GM21423 (cell line): ENCODE data around the gene SLC16A7.

Source experiments
- ATAC-seq: cut with Tn5 transposase; IDR thresholded peaks from one replicate; pipeline ENCODE4 v1.9.1; 2021; ENCODE audit warnings: mild to moderate bottlenecking, moderate library complexity; ENCODE audit not compliant: unreplicated experiment

Gene SLC16A7

DNA sequence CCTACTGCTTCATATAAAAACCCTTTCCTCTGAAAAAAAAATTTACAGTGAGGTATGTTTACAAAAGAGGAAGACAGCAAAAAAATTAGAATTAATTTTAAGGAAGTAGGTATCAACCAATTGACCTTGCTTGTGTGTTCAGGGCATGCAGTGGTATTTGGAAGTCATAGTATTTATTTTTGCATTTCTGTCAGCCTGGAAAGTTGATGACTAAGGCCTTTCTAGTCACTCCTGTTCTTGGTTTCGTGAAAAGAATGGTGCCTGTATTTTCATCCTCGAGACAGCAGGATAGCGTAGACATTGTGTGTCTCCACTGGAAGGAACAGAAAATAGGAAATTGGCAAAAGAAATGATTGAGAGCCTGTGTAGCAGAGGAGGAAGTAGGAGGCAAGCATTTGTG, 24.5 kb downstream of the SLC16A7 start:
- peak; percentile 31 for ATAC-seq

DNA sequence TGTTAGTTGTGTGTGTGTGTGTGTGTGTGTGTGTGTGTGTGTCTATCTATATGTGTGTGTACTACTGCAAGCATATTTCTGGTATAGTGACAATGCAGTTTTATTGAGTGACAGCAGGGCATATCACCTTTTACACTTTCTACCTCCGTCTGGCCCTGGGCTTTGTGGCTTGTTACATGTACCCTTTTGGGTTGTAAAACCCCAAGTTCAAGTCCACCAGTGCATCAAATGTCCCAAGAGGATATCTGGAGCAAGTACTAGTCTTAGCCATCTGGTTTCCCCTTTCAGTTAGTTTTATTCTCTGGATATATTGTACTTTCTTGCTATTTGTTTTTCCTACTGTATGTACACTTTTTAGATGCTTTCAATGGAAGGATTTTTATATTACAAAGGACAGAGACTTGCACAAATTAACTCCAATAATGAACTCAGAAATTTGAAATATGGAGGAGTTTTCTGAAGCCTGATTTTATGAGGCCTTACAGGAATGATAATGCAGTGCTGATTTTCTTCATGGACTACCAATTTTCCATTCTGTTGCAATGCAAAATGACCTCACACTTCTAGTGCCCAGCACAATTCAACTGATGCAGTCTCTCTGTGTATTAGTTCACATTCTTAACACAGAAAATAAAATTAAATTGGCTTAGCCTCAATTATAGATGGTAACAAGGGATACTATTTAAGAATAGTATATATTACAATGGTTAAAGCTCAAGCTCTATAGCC, 29.1 kb downstream of the SLC16A7 start:
- ATAC-seq, result no peak

DNA sequence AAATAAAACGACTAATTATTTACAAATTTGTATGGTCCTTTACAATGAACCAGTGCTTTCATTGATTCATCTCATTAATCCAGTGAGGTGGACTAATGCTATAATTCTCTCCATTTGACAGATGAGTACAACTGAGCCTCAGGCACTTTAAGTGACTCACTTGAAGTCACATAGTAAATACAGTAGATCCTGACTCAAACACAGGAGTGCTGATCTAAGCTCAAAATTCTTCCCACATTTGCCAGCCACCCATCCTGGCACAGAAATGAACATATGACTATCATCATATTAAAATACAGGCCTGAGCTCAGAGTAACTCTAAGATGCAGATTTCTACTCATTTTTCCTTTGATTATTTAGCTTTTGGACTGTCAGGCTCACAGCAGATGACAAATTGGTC, 30.6 kb downstream of the SLC16A7 start:
- ATAC-seq, result no peak

DNA sequence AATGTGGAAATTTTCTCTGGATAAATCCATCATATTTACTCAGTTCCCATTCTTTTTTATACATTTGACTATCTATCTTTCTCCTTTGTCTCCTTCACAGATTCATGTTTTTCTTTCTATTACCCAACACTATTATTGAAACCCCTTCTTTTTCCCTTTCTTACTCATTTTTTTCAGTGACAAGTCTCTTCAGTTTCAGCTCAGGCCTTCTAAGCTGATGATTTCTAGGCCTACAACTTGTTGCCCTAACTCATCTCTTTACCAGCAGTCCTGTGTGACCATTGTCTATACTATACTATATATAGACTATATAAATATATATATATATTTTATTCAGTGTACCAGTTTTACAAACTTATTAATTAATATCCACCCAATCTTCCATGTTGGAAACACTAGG, 31.8 kb downstream of the SLC16A7 start:
- ATAC-seq, result no peak

DNA sequence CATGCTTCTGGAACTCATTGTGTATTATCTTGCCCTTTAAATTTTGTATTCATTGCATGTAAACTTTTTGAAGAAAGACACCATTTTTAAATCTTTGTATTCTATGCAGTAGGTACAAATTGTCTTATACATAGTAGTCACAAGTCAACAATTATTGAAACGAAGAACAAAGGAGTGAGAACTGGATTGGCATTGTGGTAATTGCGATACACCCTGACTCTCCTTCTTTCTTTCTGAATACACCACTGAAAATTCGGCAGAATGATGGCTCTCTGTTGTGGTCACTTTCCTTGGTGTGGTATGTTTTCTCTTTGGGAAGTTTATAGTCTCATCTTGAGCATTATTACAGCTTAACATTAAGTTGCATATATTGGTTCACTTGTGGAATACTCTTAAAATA, 34.1 kb downstream of the SLC16A7 start:
- ATAC-seq, result no peak

DNA sequence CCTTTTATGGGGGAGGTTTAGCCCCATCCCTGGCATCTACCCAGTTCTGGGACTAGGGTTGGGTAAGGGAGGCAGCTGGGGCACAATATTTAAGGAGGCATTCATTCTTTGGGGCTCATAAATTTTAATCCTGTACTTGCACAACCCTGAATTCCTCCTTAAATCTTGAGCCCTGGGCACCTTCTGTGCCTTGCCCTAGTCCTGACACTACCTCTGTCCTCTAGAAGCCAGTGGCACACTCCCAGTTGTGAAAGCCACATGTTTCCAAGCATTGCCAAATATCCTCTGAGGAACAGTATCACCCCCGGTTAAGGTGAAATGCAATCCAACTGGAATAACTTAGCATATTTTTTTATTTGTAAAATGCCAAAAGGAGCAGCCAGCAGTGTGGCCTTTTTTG, 36.6 kb downstream of the SLC16A7 start:
- no peak for ATAC-seq

DNA sequence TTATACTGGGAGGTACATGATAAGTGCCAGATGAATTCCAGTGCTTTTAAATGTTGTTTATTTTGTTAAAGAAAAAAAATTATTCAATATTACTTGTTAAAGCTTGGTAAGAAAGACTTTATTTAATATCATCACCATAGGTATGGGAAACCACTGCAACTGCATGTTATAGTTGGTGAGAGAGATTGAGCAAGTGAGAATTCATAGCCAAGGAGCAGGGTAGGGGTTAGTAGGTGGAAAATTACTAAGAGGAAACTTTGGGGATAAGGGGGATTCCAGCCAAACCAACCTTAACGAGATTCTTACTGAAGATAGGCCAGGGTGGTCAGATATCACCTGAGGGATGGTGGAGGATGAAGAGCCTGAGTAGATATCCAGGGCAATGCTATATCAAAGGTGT, 38.4 kb downstream of the SLC16A7 start:
- no peak for ATAC-seq

DNA sequence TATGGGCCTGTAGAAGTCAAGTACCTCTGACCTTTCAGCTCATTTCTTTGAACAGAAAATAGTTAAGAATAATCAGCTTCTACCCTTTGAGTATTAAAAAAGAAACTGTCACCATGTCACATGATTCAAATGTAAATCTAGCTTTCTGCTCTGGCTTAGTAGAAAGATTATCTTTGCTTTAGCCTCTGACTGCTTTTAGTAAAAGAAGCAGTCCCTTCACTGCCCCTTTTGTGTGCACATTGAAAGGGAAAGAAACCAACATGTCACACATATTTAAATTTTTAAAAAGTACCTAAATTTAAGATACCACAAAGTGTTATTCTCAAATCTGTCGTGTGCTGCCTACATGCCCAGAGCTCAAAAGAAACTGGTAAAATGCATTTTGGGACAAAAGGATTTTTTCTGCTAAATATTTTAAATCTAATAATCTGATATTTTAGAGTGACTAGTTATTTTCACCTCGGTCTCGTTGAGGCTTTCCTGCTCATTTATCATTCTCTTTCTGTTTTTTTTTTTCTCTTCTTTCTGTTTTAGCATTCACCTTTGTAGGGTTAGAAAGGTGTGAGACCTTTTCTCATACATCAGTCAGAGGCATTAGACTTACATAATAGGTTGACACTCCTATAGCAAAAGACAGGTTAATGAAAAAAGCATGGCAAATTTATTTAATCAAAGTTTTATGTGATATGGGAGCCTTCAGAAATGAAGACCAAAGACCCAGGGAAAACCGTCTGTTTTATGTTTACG, 41.3 kb downstream of the SLC16A7 start:
- peak; percentile 61 for ATAC-seq

DNA sequence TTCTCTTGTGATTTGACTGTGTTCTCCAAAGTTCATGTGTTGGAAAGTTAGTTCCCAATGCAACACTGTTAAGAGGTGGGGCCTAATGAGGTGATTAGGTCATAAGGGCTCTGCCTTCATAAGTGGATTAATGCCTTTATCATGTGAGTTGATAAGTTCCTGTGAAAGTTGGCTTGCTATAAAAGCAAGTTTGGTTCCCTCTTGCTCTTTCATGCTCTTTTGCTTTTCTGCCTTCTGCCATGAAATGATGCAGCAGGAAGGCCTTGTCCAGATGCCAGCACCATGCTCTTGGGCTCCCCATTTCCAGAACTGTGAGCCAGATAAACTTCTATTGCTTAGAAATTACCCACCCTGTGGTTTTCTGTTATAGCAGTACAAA, 41.9 kb downstream of the SLC16A7 start:
- no peak for ATAC-seq

DNA sequence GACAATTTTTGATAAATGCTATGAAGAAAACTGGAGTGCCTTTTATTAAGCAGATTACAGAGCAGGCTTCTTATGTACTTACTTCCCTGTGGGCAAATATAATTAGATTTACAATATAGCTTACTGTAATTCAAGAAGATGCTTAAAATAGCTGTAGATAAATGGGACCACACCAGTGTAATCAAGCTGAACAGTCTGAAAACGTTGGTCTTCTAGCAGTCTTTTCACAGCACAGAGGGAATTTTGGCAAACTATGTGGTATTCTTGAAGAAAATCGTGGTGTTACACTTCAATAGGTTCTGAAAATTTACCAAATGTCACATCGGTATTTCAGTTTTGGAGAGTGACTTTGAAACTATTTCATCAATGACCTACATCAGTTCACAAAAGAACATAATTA, 47.7 kb downstream of the SLC16A7 start:
- no peak for ATAC-seq

DNA sequence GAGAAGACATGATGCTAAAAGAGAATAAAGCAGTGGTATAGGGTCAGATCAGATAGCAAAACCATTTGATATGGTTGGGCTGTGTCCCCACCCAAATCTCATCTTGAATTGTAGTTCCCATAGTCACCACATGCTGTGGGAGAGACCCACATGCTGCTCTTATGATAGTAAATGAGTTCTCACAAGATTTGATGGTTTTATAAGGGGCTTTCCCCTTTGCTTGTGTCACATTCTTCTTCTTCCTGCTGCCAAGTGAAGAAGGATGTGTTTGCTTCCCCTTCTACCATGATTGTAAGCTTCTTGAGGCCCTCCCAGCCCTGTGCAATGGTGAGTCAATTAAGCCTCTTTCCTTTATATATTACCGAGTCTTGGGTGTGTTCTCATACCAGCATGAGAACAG, 49.4 kb downstream of the SLC16A7 start:
- ATAC-seq, result no peak

DNA sequence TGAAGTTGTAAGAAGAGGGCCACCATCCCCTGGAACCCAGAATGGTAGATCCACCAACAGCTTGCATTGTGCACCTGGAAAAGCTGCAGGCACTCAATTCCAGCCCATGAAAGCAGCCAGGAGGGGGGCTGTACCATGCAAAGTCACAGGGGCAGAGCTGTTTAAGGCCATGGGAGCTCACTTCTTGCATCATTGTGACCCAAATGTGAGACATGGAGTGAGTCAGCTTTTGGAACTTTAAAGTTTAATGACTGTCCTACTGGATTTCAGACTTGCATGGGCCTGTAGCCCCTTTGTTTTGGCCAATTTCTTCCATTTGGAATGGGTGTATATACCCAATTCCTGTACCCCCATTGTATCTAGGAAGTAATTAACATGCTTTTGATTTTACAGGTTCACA, 50.8 kb downstream of the SLC16A7 start:
- no peak for ATAC-seq

DNA sequence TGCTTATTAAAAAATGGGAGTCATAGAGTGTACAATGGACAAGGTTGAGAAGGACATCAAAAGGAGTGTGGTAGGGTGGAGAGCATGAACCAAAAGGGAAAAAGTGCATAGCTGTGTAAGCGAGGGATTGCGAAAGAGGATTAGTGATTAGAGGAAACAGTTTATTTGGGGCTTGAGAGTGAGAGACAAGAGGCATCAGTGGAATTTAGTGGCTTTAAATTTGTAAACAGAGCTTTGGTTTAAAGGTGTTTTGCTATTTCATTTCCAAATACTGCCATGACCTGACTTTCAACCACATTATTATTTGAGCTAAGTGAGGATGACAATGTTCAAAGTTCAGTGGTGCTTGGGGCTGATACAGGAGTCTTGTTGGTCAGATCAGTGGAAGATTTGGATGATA, 53.4 kb downstream of the SLC16A7 start:
- ATAC-seq, result no peak

DNA sequence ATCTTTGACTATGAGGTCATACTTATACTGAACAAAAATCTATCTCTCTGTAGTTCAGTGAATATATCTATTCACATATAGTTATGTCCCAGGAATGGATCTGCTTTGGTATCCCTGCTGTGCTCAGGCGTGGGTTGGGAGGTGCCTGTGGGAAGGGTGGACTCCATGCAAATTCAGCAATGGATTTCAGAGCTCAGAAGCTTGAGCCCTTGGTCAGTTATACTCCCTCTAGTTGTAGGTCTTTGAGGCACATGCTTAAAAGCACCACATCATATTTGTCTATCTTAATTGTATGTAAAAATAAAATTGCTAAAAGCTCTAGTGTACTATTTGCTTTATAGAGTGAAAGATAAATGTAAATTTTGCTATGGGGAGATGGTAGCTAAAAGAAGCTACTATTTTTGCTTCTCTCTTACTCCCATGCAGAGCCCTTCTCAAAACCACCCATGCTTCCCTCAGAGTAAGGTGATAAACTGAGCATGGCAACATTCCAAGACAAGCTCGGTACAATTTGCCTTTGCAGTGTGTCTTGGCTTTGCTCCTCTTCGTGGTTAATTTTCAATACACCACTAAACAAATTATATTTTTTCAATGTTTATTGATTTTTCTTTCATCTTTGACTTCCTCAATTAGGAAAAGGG, 54.9 kb downstream of the SLC16A7 start:
- no peak for ATAC-seq

DNA sequence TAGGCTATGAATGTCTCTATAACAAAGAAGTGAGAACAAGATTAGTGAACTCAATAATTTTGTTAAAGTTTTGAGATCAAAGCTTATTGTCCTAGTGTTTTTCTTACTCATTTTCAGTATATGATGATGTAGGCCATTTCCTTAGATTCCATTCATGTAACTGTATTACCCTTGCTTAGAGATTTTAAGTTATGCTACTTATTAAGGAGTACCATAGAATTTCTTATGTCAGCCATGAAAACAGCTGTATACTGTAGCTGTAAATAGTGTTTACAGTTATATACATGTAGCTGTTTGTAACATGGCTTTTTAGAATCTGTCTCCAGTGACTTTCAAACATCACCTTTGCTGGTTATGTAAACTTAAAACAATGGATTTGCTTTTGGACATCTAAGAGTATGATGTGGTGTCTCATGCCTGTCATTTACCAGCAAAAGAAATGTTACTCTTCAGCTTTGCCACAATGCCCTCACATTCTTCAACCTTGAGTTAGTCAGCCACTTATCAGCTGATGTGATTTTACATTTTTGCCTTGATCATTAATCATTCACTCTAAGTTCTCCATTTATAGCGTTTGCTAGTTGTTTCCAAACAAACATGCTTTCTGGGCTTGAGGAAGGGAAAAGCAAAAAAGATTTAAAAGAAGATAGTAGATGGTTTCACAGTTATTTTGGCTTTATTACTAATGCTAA, 55.5 kb downstream of the SLC16A7 start:
- no peak for ATAC-seq

DNA sequence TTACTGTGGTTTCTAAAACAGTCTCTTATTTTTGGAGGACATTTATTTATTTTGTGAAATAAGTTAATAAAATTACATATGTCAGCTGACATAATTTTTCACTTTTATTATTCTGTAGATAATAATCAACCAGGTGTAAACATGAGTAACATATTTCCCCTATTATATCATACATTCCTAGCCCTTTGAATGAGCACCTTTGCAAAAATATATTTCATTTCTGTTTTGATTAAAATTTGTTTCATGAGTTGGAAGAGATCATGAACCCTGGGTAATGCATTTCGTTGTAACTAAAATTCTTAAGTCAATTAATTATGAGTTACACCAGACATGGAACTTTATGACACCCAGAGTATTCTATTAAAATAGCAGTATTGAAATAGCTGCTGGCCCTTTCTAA, 56.3 kb downstream of the SLC16A7 start:
- ATAC-seq, result no peak

DNA sequence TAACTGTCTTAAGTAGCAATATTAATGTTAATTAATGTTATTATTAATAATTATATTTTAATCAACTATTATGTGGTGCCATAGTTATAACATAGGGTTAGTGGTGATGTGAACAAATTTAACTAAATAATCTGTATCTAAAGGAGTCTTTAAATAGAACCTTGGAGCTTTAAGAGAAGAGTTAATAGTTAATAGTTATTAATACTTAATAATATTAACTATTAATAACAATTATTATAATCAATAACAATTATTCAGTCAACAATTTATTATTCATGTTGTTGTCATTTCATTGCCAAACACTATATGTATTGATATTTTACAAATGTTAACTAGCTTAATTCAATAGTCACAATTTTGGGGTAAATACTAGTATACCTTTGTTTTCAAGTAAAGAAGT, 58.2 kb downstream of the SLC16A7 start:
- ATAC-seq, result no peak

DNA sequence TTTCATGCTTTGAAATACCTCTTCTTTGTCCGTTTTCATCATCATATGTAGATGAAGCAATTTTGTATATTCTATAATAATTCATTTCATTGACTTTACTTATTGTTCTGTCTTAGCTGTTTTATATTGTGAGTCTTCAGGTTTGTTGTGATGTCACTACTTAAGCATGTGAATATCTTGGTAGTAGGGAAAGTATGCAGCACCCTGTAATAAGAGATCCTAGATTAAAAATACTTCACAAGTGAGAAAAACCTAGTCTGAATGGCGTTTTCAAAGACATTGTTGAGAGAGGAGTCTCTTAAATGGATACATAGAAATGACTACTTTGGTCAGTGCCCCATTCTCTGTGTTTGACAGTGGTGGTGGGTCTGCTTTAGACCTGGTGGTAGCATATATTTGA, 61.4 kb downstream of the SLC16A7 start:
- no peak for ATAC-seq

DNA sequence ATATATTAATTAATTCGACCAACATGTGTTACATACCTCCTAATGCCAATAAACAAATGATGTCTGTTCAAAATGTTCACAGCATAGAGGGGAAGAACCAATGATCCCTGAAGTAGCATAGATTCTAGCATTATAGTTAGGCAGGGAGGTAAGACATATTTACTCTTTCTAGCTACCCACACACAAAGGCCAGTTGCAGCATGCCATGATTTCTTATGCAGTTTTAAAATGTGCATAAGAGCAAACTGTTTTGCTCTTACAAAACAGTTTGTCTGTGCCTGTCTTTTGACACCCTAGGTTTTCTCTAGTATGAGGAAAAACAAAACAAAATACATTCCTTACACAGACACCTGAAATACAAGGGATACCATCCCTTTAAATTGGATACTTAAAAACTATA, 61.9 kb downstream of the SLC16A7 start:
- ATAC-seq, result no peak

DNA sequence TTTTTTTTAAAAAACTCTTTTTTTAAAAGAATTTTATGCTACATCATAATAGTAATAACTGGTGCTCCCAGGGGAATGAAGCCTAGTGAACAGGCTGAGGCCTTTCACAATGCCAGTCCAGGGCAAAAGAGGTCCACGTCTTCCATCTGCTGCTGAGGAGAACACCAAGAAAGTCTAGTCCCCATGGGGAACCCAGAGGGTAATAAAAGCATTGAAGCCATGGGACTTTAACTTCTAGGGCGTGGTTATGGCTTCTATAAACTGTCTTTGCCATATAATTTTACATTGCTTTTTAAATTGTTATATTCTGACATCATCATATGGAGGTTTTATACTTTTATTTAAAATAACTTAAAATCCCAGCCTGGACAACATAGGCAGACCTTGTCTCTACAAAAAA, 64.3 kb downstream of the SLC16A7 start:
- no peak for ATAC-seq

DNA sequence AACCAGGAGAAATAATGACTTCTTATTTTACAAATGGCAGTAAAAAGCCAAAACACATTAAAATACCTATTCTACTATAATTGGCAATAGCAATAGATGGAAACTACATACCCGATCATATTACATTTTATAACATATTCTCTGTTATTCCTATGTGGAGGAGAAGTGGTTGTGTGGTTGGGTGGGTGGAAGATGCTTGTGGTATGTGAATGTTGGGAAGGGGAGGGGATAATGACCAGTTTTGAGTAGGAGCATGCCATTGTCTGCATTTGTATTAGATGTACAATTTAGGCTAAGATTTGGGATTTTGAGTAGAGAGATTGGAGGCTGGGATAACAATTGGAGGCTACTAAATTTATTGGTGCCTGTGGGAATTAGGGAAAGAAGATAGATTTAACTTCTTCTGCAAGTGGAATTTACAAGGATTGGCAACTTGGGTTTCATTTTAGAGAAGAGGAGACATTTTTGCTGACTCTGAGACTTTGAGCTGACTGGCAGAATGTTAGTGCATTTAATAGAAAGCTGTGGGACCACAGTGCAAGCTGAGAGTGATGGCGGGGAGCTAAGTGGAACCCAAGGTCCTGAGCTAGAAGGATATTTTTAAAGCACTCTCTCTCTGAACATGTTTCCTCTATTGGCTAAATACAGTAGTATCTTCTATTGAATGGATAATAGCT, 65.2 kb downstream of the SLC16A7 start:
- ATAC-seq, result no peak
